Tibial nerve (tissue), 4 donors: ENCODE measurements around the gene LTBP1. TPM values are rescaled to one million over a fixed set of nuclear protein-coding genes. Genes with fewer than 3 reads are reported as not detected.
"Not testable (repeated sequence)": the region's sequence is repeated elsewhere in the genome, so short reads cannot be mapped to it uniquely, and the experiment has no call there.

Source experiments
- DNase-seq, 2 donors: peaks; one replicate each; pipeline ENCODE4 v3.0.0-alpha.2; 2019; ENCODE audit warnings: low spot score in 2 of 2
- H3K27ac ChIP-seq, 4 donors: fragments of 200-600 bp; sonication (generic) in 3 of 4; one replicate each; pipeline ENCODE4 v1.5.1; 2017 to 2019; ENCODE audit warnings: mild to moderate bottlenecking in 1 of 4
- H3K27me3 ChIP-seq, 2 donors: fragments of 200-600 bp; sonication (generic) in 1 of 2; one replicate each; pipeline versions ENCODE4 v1.5.1 to v1.6.0; 2017 to 2019
- H3K36me3 ChIP-seq, 3 donors: fragments of 200-600 bp; sonication (generic); one replicate each; pipeline ENCODE4 v1.5.1; 2018 to 2019
- H3K4me1 ChIP-seq, 4 donors: fragments of 200-600 bp; sonication (generic) in 3 of 4; one replicate each; pipeline ENCODE4 v1.5.1; 2017 to 2019
- H3K4me3 ChIP-seq, 4 donors: fragments of 200-600 bp; sonication (generic) in 3 of 4; one replicate each; pipeline ENCODE4 v1.5.1; 2017 to 2019; ENCODE audit warnings: mild to moderate bottlenecking in 1 of 4, moderate library complexity in 1 of 4
- H3K9me3 ChIP-seq, 4 donors: fragments of 200-600 bp; sonication (generic) in 3 of 4; one replicate each; pipeline ENCODE4 v1.5.1; 2017 to 2019
- CTCF ChIP-seq, 5 experiments: fragments of 200-600 bp in 3 of 5; fragments of 450-650 bp in 2 of 5; sonication (generic) in 3 of 5; IDR thresholded peaks; one replicate each; pipeline ENCODE4 v1.5.1; 2016 to 2019; ENCODE audit warnings: antibody characterized with exemption in 5 of 5, mild to moderate bottlenecking in 3 of 5, moderate library complexity in 2 of 5
- EP300 ChIP-seq, 2 donors: sonication (generic); formaldehyde crosslinking; IDR thresholded peaks; one replicate each; pipeline ENCODE4 v1.6.1; 2017; ENCODE audit warnings: antibody characterized with exemption in 2 of 2, mild to moderate bottlenecking in 1 of 2
- POLR2A ChIP-seq, 2 donors: fragments of 450-650 bp; IDR thresholded peaks; one replicate each; pipeline ENCODE4 v1.6.1; 2017; ENCODE audit warnings: antibody characterized with exemption in 2 of 2, mild to moderate bottlenecking in 2 of 2, moderate library complexity in 2 of 2
- WGBS, 2 donors: methylation state at CpG; one replicate each; pipeline ENCODE4 v1.1.5; 2018; 5-methylcytosine and 5-hydroxymethylcytosine counted together
- total RNA-seq, 4 donors: library from RNA; depleted of rRNA; stranded (reverse); fragments of >200 nt; gene quantifications; one replicate each; pipeline ENCODE4 v1.1.0, GENCODE V29; 2016

Gene LTBP1
- total RNA-seq, 4 donors from 2014 or later: 29.4 to 89.8 (median 50.6) TPM

DNA sequence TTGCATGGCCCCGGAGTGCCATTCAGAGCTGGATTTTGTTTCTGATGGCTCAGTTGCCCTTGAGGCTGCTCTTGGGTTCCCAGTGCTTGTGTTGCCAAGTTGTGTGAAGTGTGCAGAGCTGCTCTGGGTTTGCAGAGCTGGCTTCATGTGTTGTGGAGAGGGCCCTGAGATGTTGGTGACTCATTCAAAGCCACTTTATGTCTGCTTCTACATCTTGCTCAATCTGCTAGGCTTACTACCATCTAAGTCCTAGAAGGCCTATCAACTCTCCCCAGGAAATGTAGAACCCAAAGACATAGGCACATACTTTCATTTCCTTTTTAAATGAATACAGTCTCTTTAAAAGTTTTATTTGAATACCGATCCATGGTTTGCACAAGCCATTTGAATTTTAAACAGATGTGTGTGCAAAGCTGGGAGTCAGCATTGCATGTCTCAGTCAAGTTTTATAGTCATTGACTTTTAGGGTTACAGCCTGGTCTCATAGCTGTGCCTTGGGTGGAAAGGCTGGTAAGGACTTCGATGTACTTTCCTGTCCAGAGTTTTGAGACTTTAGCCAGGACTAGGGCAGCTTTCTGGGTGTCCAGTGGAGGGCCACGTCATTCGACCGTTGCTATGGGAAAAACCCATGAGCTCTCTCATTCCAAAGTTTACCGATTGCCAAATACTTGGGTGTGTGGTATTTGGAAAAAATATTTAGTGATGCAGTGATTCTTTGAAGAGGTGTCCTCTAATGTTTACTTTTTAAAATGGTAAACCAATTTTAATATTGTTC, 105.0 kb downstream of the LTBP1 start:
- TF ChIP-seq EP300 (IDR thresholded peaks at IDR 0.05) (peak in 1 of 2 donors; percentile 25), POLR2A (IDR thresholded peaks at IDR 0.05) (no peak)
- peak in 1 of 2 donors; percentile 34 for DNase-seq
- H3K27ac ChIP-seq: peak overlapping the region in 2 of 4 donors; percentile 22 to 35
- 66 to 78% methylated on average over 7 of the region's 7 CpGs for WGBS, 2 donors
- H3K27me3 ChIP-seq: no peaks in the 10 kb centered on the region
- no peak overlapping the region for H3K4me3 ChIP-seq
- H3K36me3 ChIP-seq: no peaks in the 10 kb centered on the region
- H3K4me1 ChIP-seq: peaks cover 0 to 4% (median 0%) of the 10 kb centered on the region in 4 donors
- no peaks in the 10 kb centered on the region for H3K9me3 ChIP-seq

DNA sequence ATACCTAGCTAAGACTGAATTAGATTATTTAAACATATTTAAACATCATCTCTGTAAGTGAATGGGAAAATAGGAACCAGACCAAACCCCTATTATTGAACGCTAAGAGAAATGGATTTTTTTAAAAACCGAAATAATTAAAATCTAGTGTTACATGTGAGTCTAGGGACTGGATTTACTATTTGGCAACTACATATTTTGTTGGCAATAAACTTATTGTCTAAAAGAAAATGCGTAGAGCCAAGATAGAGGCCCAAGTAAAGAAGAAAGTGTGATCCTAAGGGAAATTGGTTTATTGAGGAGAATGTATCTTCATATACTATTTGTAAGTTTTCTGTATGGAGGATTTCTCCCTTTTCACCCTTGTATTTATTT, 105.6 kb downstream of the LTBP1 start:
- 83 to 85% methylated on average over 3 of the region's 3 CpGs for WGBS, 2 donors
- H3K9me3 ChIP-seq: no peaks in the 10 kb centered on the region
- no peaks in the 10 kb centered on the region for H3K27me3 ChIP-seq
- DNase-seq: no peak
- H3K4me1 ChIP-seq: peaks cover 0 to 4% (median 0%) of the 10 kb centered on the region in 4 donors
- H3K4me3 ChIP-seq: no peak overlapping the region
- TF ChIP-seq POLR2A (IDR thresholded peaks at IDR 0.05) (no peak), EP300 (IDR thresholded peaks at IDR 0.05) (no peak), CTCF (IDR thresholded peaks at IDR 0.05) (no peak)
- H3K36me3 ChIP-seq: no peaks in the 10 kb centered on the region
- H3K27ac ChIP-seq: no peak overlapping the region

GRCh38 chr2:33052795-33053194, 106.0 kb downstream of the LTBP1 start:
- H3K4me3 ChIP-seq, H3K27ac ChIP-seq, H3K9me3 ChIP-seq, H3K36me3 ChIP-seq, H3K4me1 ChIP-seq, H3K27me3 ChIP-seq, DNase-seq: not testable (repeated sequence)
- WGBS, 2 donors: 95 to 97% methylated on average over 11 of the region's 11 CpGs

DNA sequence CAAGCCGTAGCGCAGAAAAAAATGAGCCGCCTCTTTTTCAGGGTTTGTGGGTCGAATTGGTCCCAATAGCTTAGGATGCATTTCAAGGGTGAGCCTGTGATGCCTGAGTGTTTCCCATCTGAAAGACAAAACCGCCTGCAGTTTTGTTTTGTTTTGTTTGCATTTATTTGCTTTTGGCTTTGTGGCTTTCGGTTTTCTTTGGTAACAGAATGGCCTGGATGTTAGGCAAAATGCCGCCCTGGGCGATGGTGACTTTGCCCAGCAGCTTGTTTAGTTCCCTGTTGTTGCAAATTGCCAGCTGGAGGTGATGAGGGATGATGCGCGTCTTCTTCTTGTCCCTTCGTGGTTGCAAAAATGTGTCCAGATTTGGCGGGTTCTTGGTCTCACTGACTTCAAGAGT, 109.4 kb downstream of the LTBP1 start:
- 94 to 99% methylated on average over 12 of the region's 12 CpGs for WGBS, 2 donors
- Histone ChIP-seq H3K4me1 (peaks cover 0 to 4% (median 0%) of the 10 kb centered on the region in 4 donors), H3K27ac (no peak overlapping the region), H3K9me3 (no peaks in the 10 kb centered on the region), H3K36me3 (no peaks in the 10 kb centered on the region), H3K27me3 (no peaks in the 10 kb centered on the region), H3K4me3 (no peak overlapping the region)
- DNase-seq: no peak
- no peak for TF ChIP-seq POLR2A (IDR thresholded peaks at IDR 0.05)
- TF ChIP-seq CTCF (IDR thresholded peaks at IDR 0.05): no peak
- no peak for TF ChIP-seq EP300 (IDR thresholded peaks at IDR 0.05)

GRCh38 chr2:33057307-33058028, 110.7 kb downstream of the LTBP1 start:
- not testable (repeated sequence) for DNase-seq, H3K4me3 ChIP-seq, H3K36me3 ChIP-seq, H3K9me3 ChIP-seq, H3K27me3 ChIP-seq, H3K27ac ChIP-seq, H3K4me1 ChIP-seq
- 85 to 93% methylated on average over 21 to 23 of the region's 39 CpGs for WGBS, 2 donors

- no peak for DNase-seq
- TF ChIP-seq EP300 (IDR thresholded peaks at IDR 0.05) (no peak), CTCF (IDR thresholded peaks at IDR 0.05) (no peak), POLR2A (IDR thresholded peaks at IDR 0.05) (no peak)
- 87 to 89% methylated on average over 8 of the region's 8 CpGs for WGBS, 2 donors
- no peaks in the 10 kb centered on the region for H3K9me3 ChIP-seq
- H3K27ac ChIP-seq: no peak overlapping the region
- no peaks in the 10 kb centered on the region for H3K27me3 ChIP-seq
- H3K4me3 ChIP-seq: no peak overlapping the region
- H3K36me3 ChIP-seq: no peaks in the 10 kb centered on the region
- H3K4me1 ChIP-seq: no peaks in the 10 kb centered on the region
Observed at GRCh38 chr2:33058716-33059470, 112.1 kb downstream of the LTBP1 start.
